ENCODE results near the gene ATXN10. TPM values are rescaled to one million over a fixed set of nuclear protein-coding genes. Genes with fewer than 3 reads are reported as not detected.

Gene ATXN10
- total RNA-seq, 3 donors from 2014 or later: 59.9 to 136 (median 66.8) TPM

- Histone ChIP-seq H3K36me3 (ENCODE audit: low read depth) (no peaks in the 10 kb centered on the region), H3K9me3 (no peaks in the 10 kb centered on the region), H3K4me1 (ENCODE audit: low read depth) (no peaks in the 10 kb centered on the region), H3K4me3 (no peak overlapping the region)
- DNase-seq (no peak), ATAC-seq (no peak)
- TF ChIP-seq, protein P1, sequence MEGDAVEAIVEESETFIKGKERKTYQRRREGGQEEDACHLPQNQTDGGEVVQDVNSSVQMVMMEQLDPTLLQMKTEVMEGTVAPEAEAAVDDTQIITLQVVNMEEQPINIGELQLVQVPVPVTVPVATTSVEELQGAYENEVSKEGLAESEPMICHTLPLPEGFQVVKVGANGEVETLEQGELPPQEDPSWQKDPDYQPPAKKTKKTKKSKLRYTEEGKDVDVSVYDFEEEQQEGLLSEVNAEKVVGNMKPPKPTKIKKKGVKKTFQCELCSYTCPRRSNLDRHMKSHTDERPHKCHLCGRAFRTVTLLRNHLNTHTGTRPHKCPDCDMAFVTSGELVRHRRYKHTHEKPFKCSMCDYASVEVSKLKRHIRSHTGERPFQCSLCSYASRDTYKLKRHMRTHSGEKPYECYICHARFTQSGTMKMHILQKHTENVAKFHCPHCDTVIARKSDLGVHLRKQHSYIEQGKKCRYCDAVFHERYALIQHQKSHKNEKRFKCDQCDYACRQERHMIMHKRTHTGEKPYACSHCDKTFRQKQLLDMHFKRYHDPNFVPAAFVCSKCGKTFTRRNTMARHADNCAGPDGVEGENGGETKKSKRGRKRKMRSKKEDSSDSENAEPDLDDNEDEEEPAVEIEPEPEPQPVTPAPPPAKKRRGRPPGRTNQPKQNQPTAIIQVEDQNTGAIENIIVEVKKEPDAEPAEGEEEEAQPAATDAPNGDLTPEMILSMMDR (IDR thresholded peaks at IDR 0.05): no peak
- intact Hi-C loops (cut with DNase I, micrococcal nuclease): no loop called here
Measured at GRCh38 chr22:45632791-45633515, 38.7 kb upstream of the ATXN10 start.

DNA sequence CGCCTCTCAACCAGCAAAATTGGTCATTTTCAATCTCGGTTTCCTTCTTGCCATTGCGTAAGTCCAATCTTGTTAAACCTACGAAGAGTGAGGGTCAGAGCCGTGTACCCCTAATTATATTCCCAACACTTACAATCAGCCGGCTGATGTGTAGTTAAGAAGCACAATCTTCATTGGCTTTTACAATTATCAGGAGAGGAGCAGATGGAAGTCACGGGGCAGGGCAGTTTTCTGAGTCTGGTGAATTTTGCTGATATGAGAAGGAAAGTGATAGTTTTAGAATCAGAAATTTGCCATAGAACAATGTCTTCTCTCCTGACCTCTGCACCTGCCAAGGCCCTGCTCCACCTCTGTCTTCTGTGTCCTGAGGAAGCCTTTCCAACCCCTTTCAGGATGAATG, 35.0 kb upstream of the ATXN10 start:
- Histone ChIP-seq H3K36me3 (ENCODE audit: low read depth) (no peaks in the 10 kb centered on the region), H3K4me3 (no peak overlapping the region), H3K9me3 (no peaks in the 10 kb centered on the region), H3K4me1 (ENCODE audit: low read depth) (peaks cover 7% of the 10 kb centered on the region)
- DNase-seq (no peak), ATAC-seq (no peak)
- intact Hi-C loops (cut with DNase I, micrococcal nuclease): no loop called here
- TF ChIP-seq, protein P1 (IDR thresholded peaks at IDR 0.05): no peak

DNA sequence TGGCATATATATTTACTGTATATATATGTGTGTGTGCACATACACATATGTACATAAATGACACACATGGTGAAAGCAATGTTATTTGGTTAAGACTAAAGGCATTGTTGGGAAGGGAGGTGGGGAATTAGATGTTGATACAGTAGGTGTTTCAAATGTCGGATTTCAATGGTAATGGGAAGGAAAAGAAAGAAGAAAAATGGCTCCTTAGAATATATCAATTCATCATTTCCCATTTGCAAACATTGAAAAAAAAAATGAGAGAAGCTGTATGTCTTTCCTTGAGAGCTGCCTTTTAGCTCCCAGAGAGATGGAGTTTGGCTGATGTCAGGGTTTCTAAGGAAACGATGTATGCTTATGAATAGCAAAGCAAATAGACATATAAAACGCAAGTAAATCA, 33.4 kb upstream of the ATXN10 start:
- no peak overlapping the region for H3K4me3 ChIP-seq
- no peaks in the 10 kb centered on the region for H3K9me3 ChIP-seq
- H3K36me3 ChIP-seq (ENCODE audit: low read depth): no peaks in the 10 kb centered on the region
- DNase-seq (no peak), ATAC-seq (no peak)
- intact Hi-C loops (cut with DNase I, micrococcal nuclease): no loop called here
- TF ChIP-seq, protein P1 (IDR thresholded peaks at IDR 0.05): no peak
- peaks cover 7% of the 10 kb centered on the region for H3K4me1 ChIP-seq (ENCODE audit: low read depth)

DNA sequence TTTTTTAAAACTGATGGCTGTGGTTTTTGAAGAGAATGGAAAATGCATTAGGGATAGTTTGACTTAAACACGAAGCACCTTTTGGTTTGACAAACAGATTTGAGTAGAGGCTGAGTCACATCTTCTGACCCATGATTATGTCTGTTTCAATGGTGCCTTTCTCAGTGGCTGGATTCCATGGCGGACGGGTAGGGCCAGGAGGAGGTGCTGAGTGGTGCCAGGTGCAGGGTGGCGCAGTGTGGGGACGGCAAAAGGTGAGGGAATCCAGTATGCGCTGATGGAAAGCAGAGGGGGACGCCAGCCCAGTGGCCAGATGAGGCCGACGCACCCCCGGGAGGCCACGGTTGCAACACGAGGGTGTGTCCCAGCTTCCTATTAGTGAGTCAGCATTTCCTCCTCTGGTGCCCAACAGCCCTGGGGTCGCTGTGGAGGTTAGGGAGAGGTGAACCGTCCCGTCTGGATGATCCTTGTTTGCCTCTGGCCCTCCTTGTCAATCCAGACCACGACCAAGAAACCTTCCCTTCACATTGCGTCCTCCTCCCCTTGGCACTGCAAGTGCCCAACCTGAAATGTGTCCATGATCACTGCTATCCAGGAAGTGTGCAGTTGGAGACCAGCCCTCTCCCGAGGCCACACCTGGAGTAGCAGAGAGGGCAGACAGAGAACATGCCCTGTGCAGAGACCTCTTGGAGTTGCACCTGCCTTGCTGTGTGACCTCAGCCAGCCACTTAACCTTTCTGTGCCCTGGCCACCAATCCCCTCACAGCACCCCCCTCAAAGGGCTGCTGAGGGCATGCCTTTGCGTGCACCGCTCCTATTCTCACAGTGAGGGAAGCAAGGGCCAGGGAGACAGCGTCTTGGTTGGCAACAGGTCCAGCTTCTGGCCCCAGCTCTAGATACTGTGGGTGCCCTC, 32.5 kb upstream of the ATXN10 start:
- TF ChIP-seq, protein P1 (IDR thresholded peaks at IDR 0.05): no peak
- intact Hi-C loops (cut with DNase I, micrococcal nuclease): no loop called here
- no peaks in the 10 kb centered on the region for H3K36me3 ChIP-seq (ENCODE audit: low read depth)

GRCh38 chr22:45639747-45640102, 31.9 kb upstream of the ATXN10 start:
- DNase-seq (no peak), ATAC-seq (no peak)
- TF ChIP-seq, protein P1 (IDR thresholded peaks at IDR 0.05): no peak
- H3K4me1 ChIP-seq (ENCODE audit: low read depth): peaks cover 7% of the 10 kb centered on the region
- H3K36me3 ChIP-seq (ENCODE audit: low read depth): no peaks in the 10 kb centered on the region
- intact Hi-C loops (cut with DNase I, micrococcal nuclease): loop anchor here in 1 of 2 donors (10.0 kb wide), 1 partner anchor 225 kb away; no protein-coding TSS in a partner anchor
- no peaks in the 10 kb centered on the region for H3K9me3 ChIP-seq
- H3K4me3 ChIP-seq: no peak overlapping the region

More for the DNA sequence above, 32.5 kb upstream of the ATXN10 start:
- ATAC-seq (peak; percentile 94), DNase-seq (peak; percentile 48 to 72 (median 64))
- H3K9me3 ChIP-seq: no peaks in the 10 kb centered on the region
- H3K4me3 ChIP-seq: no peak overlapping the region
- peaks cover 7% of the 10 kb centered on the region for H3K4me1 ChIP-seq (ENCODE audit: low read depth)
